WI38 (cell line): Measurements from ENCODE around the gene FAM78A.

Experiments
- H3K4me3 ChIP-seq: 2 replicates; pipeline ENCODE4 v1.5.1; 2011; ENCODE audit warnings: low read depth, mild to moderate bottlenecking, control low read depth, low read length
- CTCF ChIP-seq: IDR thresholded peaks from 2 replicates; pipeline ENCODE4 v1.5.1; 2012; ENCODE audit warnings: low read depth, mild to moderate bottlenecking, control low read depth, low read length

FAM78A gene

GRCh38 chr9:131238402-131239021, 37.8 kb downstream of the FAM78A start:
- H3K4me3 ChIP-seq, result no peak overlapping the region
- no peak for TF ChIP-seq CTCF

- no peak for TF ChIP-seq CTCF
- no peak overlapping the region for H3K4me3 ChIP-seq
Observed at GRCh38 chr9:131237931-131238401, 38.3 kb downstream of the FAM78A start.

- TF ChIP-seq CTCF, result no peak
- H3K4me3 ChIP-seq, result no peak overlapping the region
Observed at GRCh38 chr9:131237291-131237690, 39.0 kb downstream of the FAM78A start.

GRCh38 chr9:131236761-131237160, 39.5 kb downstream of the FAM78A start:
- TF ChIP-seq CTCF, result no peak
- no peak overlapping the region for H3K4me3 ChIP-seq

- TF ChIP-seq CTCF, result no peak
- no peak overlapping the region for H3K4me3 ChIP-seq
Observed at GRCh38 chr9:131236161-131236560, 40.1 kb downstream of the FAM78A start.

- H3K4me3 ChIP-seq, result no peak overlapping the region
- no peak for TF ChIP-seq CTCF
Observed at GRCh38 chr9:131235480-131235851, 40.8 kb downstream of the FAM78A start.

- no peak overlapping the region for H3K4me3 ChIP-seq
- no peak for TF ChIP-seq CTCF
Observed at GRCh38 chr9:131234799-131235479, 41.4 kb downstream of the FAM78A start.
